ENCODE measurements around the gene TMUB1. TPM values are rescaled to one million over a fixed set of nuclear protein-coding genes. Genes with fewer than 3 reads are reported as not detected.

The TMUB1 gene
- total and polyA plus RNA-seq, 4 donors: 32.8 to 104 (median 46.6) TPM

GRCh38 chr7:151117565-151117964 lies 34.3 kb upstream of the TMUB1 start:
- Histone ChIP-seq H3K4me1 (ENCODE audit: control insufficient read depth in 5 of 5, insufficient read depth in 5 of 5, low read length in 5 of 5) (peaks cover 0 to 13% (median 4%) of the 10 kb centered on the region in 5 donors), H3K27ac (ENCODE audit: low read depth in 1 of 2, low read length in 1 of 2) (no peak overlapping the region)
- no peak for TF ChIP-seq CTCF (IDR thresholded peaks at IDR 0.05; ENCODE audit: control extremely low read depth, extremely low read depth)

GRCh38 chr7:151116603-151117440 lies 33.5 kb upstream of the TMUB1 start:
- no peak for ATAC-seq (ENCODE audit: insufficient read depth, low FRiP score)
- 80 to 84% methylated on average over 27 of the region's 27 CpGs for WGBS, 2 donors
- Histone ChIP-seq H3K9me3 (ENCODE audit: control insufficient read depth in 4 of 4, insufficient read depth in 3 of 4, low read length in 3 of 4) (no peaks in the 10 kb centered on the region), H3K36me3 (ENCODE audit: control insufficient read depth in 4 of 4, insufficient read depth in 4 of 4, low read length in 4 of 4) (peaks cover 0 to 49% (median 14%) of the 10 kb centered on the region in 4 donors), H3K27me3 (ENCODE audit: control insufficient read depth in 3 of 3, insufficient read depth in 3 of 3, low read length in 2 of 3) (peaks cover 0 to 3% (median 0%) of the 10 kb centered on the region in 3 donors), H3K4me1 (ENCODE audit: control insufficient read depth in 5 of 5, insufficient read depth in 5 of 5, low read length in 5 of 5) (peaks cover 0 to 13% (median 4%) of the 10 kb centered on the region in 5 donors), H3K9ac (ENCODE audit: insufficient read depth in 1 of 2, low read length in 2 of 2) (no peak overlapping the region), H3K4me3 (peak overlapping the region; percentile 15), H3K27ac (ENCODE audit: low read depth in 1 of 2, low read length in 1 of 2) (peak overlapping the region in 1 of 2 donors; percentile 58)
- no peak for TF ChIP-seq CTCF (IDR thresholded peaks at IDR 0.05; ENCODE audit: control extremely low read depth, extremely low read depth)
- DNase-seq: no peak

More at GRCh38 chr7:151117565-151117964, 34.3 kb upstream of the TMUB1 start:
- DNase-seq: no peak
- Histone ChIP-seq H3K36me3 (ENCODE audit: control insufficient read depth in 4 of 4, insufficient read depth in 4 of 4, low read length in 4 of 4) (peaks cover 0 to 55% (median 14%) of the 10 kb centered on the region in 4 donors), H3K27me3 (ENCODE audit: control insufficient read depth in 3 of 3, insufficient read depth in 3 of 3, low read length in 2 of 3) (peaks cover 0 to 3% (median 0%) of the 10 kb centered on the region in 3 donors), H3K9ac (ENCODE audit: insufficient read depth in 1 of 2, low read length in 2 of 2) (no peak overlapping the region), H3K9me3 (ENCODE audit: control insufficient read depth in 4 of 4, insufficient read depth in 3 of 4, low read length in 3 of 4) (no peaks in the 10 kb centered on the region), H3K4me3 (no peak overlapping the region)
- ATAC-seq (ENCODE audit: insufficient read depth, low FRiP score): no peak
- WGBS, 2 donors: 77 to 79% methylated on average over 12 of the region's 12 CpGs

GRCh38 chr7:151115836-151116418 lies 32.6 kb upstream of the TMUB1 start:
- peaks cover 0 to 3% (median 0%) of the 10 kb centered on the region in 3 donors for H3K27me3 ChIP-seq (ENCODE audit: control insufficient read depth in 3 of 3, insufficient read depth in 3 of 3, low read length in 2 of 3)
- no peaks in the 10 kb centered on the region for H3K9me3 ChIP-seq (ENCODE audit: control insufficient read depth in 4 of 4, insufficient read depth in 3 of 4, low read length in 3 of 4)
- peak; percentile 78 for ATAC-seq (ENCODE audit: insufficient read depth, low FRiP score)
- peaks cover 0 to 14% (median 7%) of the 10 kb centered on the region in 5 donors for H3K4me1 ChIP-seq (ENCODE audit: control insufficient read depth in 5 of 5, insufficient read depth in 5 of 5, low read length in 5 of 5)
- H3K36me3 ChIP-seq (ENCODE audit: control insufficient read depth in 4 of 4, insufficient read depth in 4 of 4, low read length in 4 of 4): peaks cover 0 to 41% (median 12%) of the 10 kb centered on the region in 4 donors
- 64 to 81% methylated on average over 14 of the region's 14 CpGs for WGBS, 2 donors
- H3K27ac ChIP-seq (ENCODE audit: low read depth in 1 of 2, low read length in 1 of 2): peak overlapping the region in 1 of 2 donors; percentile 81
- DNase-seq: peak; percentile 52 to 76 (median 76)
- H3K4me3 ChIP-seq: peak overlapping the region; percentile 45
- H3K9ac ChIP-seq (ENCODE audit: insufficient read depth in 1 of 2, low read length in 2 of 2): no peak overlapping the region
- no peak for TF ChIP-seq CTCF (IDR thresholded peaks at IDR 0.05; ENCODE audit: control extremely low read depth, extremely low read depth)

All from lung (tissue), 12 donors.